Ovary (tissue), 3 donors: ENCODE data around the gene MRPS16.

Source experiments
- CTCF ChIP-seq, 3 donors: fragments of 450-650 bp in 2 of 3; fragments of 200-600 bp in 1 of 3; IDR thresholded peaks; one replicate each; pipeline versions ENCODE4 v1.5.1 to v1.8.0; 2016 to 2022; ENCODE audit warnings: antibody characterized with exemption in 3 of 3, mild to moderate bottlenecking in 1 of 3
- POLR2A ChIP-seq: fragments of 450-650 bp; IDR thresholded peaks from one replicate; pipeline ENCODE4 v1.6.1; 2017; ENCODE audit warnings: antibody characterized with exemption, mild to moderate bottlenecking, moderate library complexity
- donor health status: DM: no; HTN: no; CAD: no.

GRCh38 chr10:73219384-73219783 lies 33.1 kb downstream of the MRPS16 start:
- TF ChIP-seq CTCF (IDR thresholded peaks at IDR 0.05) = no peak
- no peak for TF ChIP-seq POLR2A
